RWPE1 (cell line): ENCODE measurements around the gene INTS13.
A peak's percentile ranks its signal among the peaks of the same experiment; 100 is the strongest.

Experiments used
- CTCF ChIA-PET: fragments of 350-600 bp; sonication (Branson Sonifier 250); formaldehyde crosslinking; extraction: SDS; loops from one replicate; lab custom pipeline; 2021; lab: Yijun Ruan, JAX
- POLR2A ChIA-PET: fragments of 400-600 bp; formaldehyde crosslinking; extraction: SDS; loops from one replicate; lab custom pipeline; 2020; ENCODE audit warnings: antibody characterized with exemption; ENCODE audit not compliant: low non-redundant PET; lab: Yijun Ruan, JAX
- DNase-seq: peaks from one replicate; pipeline ENCODE4 v3.0.0; 2012; ENCODE audit warnings: low spot score
- H3K27ac ChIP-seq: fragments of 450-650 bp; 2 replicates; pipeline ENCODE4 v1.5.1; 2017
- CTCF ChIP-seq: fragments of 450-650 bp; conservative IDR thresholded peaks from 2 replicates; pipeline ENCODE4 v1.5.1; 2017; ENCODE audit warnings: low read depth, mild to moderate bottlenecking

Gene INTS13

GRCh38 chr12:26891704-26892103 is 46.1 kb downstream of the INTS13 start:
- no peak for TF ChIP-seq CTCF
- CTCF ChIA-PET, result interaction anchor here (0.7 kb wide), 1 partner anchor 13 kb away, joined by 3 read pairs; no protein-coding TSS in a partner anchor
- DNase-seq, result no peak
- POLR2A ChIA-PET, result no interaction called here
- no peak overlapping the region for H3K27ac ChIP-seq

GRCh38 chr12:26890784-26891183 is 47.0 kb downstream of the INTS13 start:
- TF ChIP-seq CTCF, result no peak
- no peak overlapping the region for H3K27ac ChIP-seq
- ChIA-PET CTCF (no interaction called here), POLR2A (no interaction called here)
- DNase-seq, result no peak

GRCh38 chr12:26884765-26885576 is 52.8 kb downstream of the INTS13 start:
- H3K27ac ChIP-seq, result no peak overlapping the region
- DNase-seq, result peak; percentile 55
- ChIA-PET POLR2A (no interaction called here), CTCF (interaction anchor here (0.5 to 1.7 kb wide), 27 partner anchors 9 to 1553 kb away, joined by 3 to 10 read pairs (median 3); no protein-coding TSS in a partner anchor)
- peak; percentile 80 for TF ChIP-seq CTCF

GRCh38 chr12:26880625-26881024 is 57.2 kb downstream of the INTS13 start:
- DNase-seq, result no peak
- TF ChIP-seq CTCF, result no peak
- ChIA-PET CTCF (no interaction called here), POLR2A (no interaction called here)
- no peak overlapping the region for H3K27ac ChIP-seq

- CTCF ChIA-PET, result interaction anchor here (0.6 to 0.7 kb wide), 2 partner anchors 13 to 450 kb away, joined by 3 read pairs; no protein-coding TSS in a partner anchor
- POLR2A ChIA-PET, result no interaction called here
- no peak for TF ChIP-seq CTCF
- peak overlapping the region; percentile 67 for H3K27ac ChIP-seq
- no peak for DNase-seq
Measured at GRCh38 chr12:26878661-26879119, 59.1 kb downstream of the INTS13 start.

GRCh38 chr12:26874501-26875296 is 63.1 kb downstream of the INTS13 start:
- TF ChIP-seq CTCF, result no peak
- ChIA-PET POLR2A (no interaction called here), CTCF (no interaction called here)
- no peak for DNase-seq
- H3K27ac ChIP-seq, result no peak overlapping the region
